BLaER1 (cell line): Measurements from ENCODE around the gene FOXN3.
A peak's percentile ranks its signal among the peaks of the same experiment; 100 is the strongest.
"Not testable (repeated sequence)": the region's sequence is repeated elsewhere in the genome, so short reads cannot be mapped to it uniquely, and the experiment has no call there.

Experiments
- H3K27ac ChIP-seq: shearing (Covaris generic); formaldehyde crosslinking; 2 replicates; pipeline ENCODE4 v1.8.1; 2022
- H3K27me3 ChIP-seq: shearing (Covaris generic); formaldehyde crosslinking; 2 replicates; pipeline ENCODE4 v1.8.1; 2022
- H3K36me3 ChIP-seq: shearing (Covaris generic); formaldehyde crosslinking; 2 replicates; pipeline ENCODE4 v1.8.1; 2022
- H3K4me1 ChIP-seq: shearing (Covaris generic); formaldehyde crosslinking; 2 replicates; pipeline ENCODE4 v1.8.1; 2022
- H3K4me2 ChIP-seq: shearing (Covaris generic); formaldehyde crosslinking; 2 replicates; pipeline ENCODE4 v1.8.1; 2022
- H3K4me3 ChIP-seq: shearing (Covaris generic); formaldehyde crosslinking; 2 replicates; pipeline ENCODE4 v1.8.1; 2022
- H3K9ac ChIP-seq: shearing (Covaris generic); formaldehyde crosslinking; 2 replicates; pipeline ENCODE4 v1.8.1; 2022
- H3K9me3 ChIP-seq: shearing (Covaris generic); formaldehyde crosslinking; 2 replicates; pipeline ENCODE4 v1.8.1; 2022
- H4K20me1 ChIP-seq: shearing (Covaris generic); formaldehyde crosslinking; 2 replicates; pipeline ENCODE4 v1.8.1; 2022
- Cebpa-rat ChIP-seq: shearing (Covaris generic); IDR thresholded peaks from 2 replicates; pipeline ENCODE4 v1.8.1; 2022

The FOXN3 gene

GRCh38 chr14:89164168-89165073 lies 252.6 kb downstream of the FOXN3 start:
- peak overlapping the region; percentile 47; the same call in 1 of the 2 replicates for H3K9ac ChIP-seq
- H3K36me3 ChIP-seq: peaks cover 65% of the 10 kb centered on the region
- H3K27ac ChIP-seq: peak overlapping the region; percentile 66
- no peak for TF ChIP-seq Cebpa-rat
- peaks cover 6% of the 10 kb centered on the region for H3K9me3 ChIP-seq
- H3K4me3 ChIP-seq: peak overlapping the region; percentile 20; the same call in 1 of the 2 replicates
- H3K27me3 ChIP-seq: no peaks in the 10 kb centered on the region
- H4K20me1 ChIP-seq: no peaks in the 10 kb centered on the region
- H3K4me2 ChIP-seq: peak overlapping the region; percentile 71
- H3K4me1 ChIP-seq: peaks cover 37% of the 10 kb centered on the region

DNA sequence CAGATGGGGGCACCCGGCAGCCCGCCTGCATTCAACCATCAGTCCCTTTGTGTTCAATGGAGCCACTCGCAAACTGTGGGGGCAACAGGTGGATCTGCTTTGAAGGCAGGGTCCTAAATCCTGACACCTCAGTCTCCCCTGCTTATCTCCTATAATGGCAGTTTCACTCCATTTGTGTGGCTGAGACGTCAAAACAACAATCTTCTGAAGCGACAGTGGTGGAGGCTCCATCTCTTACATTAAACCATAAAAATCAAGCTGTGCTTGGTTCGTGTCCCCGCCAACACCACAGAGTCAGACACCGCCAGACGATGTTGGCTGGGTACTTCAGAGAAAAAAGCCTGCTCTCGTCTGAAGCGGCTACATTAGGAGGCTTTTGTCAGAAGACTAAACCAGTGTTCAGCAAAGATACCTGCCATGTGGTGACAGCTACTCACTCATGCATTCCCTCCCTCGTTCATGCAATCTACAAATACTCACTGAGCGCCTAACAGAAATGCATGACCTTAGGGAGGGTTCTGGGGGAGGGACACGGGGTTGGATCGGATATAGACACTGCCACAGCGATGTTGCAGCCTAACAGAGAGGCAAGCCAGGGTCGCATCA lies 253.9 kb downstream of the FOXN3 start:
- Histone ChIP-seq H3K4me3 (no peak overlapping the region), H3K27me3 (no peaks in the 10 kb centered on the region), H3K4me1 (peaks cover 37% of the 10 kb centered on the region), H3K9ac (no peak overlapping the region), H4K20me1 (no peaks in the 10 kb centered on the region), H3K36me3 (peaks cover 69% of the 10 kb centered on the region), H3K9me3 (no peaks in the 10 kb centered on the region), H3K27ac (no peak overlapping the region), H3K4me2 (no peak overlapping the region)
- TF ChIP-seq Cebpa-rat: no peak

GRCh38 chr14:89162586-89162985 lies 254.4 kb downstream of the FOXN3 start:
- Histone ChIP-seq H3K9ac (no peak overlapping the region), H3K27me3 (no peaks in the 10 kb centered on the region), H3K9me3 (no peaks in the 10 kb centered on the region), H3K36me3 (peaks cover 69% of the 10 kb centered on the region), H3K27ac (no peak overlapping the region), H3K4me1 (peaks cover 36% of the 10 kb centered on the region), H3K4me3 (no peak overlapping the region), H3K4me2 (no peak overlapping the region), H4K20me1 (no peaks in the 10 kb centered on the region)
- no peak for TF ChIP-seq Cebpa-rat

GRCh38 chr14:89160437-89160836 lies 256.6 kb downstream of the FOXN3 start:
- Histone ChIP-seq H4K20me1 (no peaks in the 10 kb centered on the region), H3K9ac (no peak overlapping the region), H3K4me3 (no peak overlapping the region), H3K4me1 (peaks cover 14% of the 10 kb centered on the region), H3K4me2 (no peak overlapping the region), H3K9me3 (no peaks in the 10 kb centered on the region), H3K36me3 (peaks cover 67% of the 10 kb centered on the region), H3K27ac (no peak overlapping the region), H3K27me3 (no peaks in the 10 kb centered on the region)
- peak; percentile 37; the same call in 1 of the 2 replicates for TF ChIP-seq Cebpa-rat

DNA sequence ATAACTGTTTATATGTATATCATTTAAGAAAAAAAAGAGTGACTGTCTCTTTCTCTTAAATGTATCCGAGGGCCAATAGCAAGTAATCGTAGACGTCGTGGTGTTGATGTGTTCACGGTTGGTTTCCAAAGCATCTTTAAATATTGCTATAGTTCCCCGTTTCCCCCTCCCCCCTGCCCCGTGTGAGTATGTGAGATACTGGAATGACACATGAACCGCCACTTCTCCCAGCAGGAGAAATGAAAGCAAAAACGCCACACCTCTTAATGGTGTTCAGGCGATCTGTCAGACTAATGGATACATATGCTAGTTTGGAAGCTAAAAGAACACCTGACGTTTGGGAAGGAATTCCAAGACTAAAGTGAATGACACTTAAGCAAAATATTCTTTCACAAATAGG lies 258.3 kb downstream of the FOXN3 start:
- no peaks in the 10 kb centered on the region for H3K4me1 ChIP-seq
- no peak overlapping the region for H3K4me3 ChIP-seq
- H4K20me1 ChIP-seq: no peaks in the 10 kb centered on the region
- H3K9me3 ChIP-seq: no peaks in the 10 kb centered on the region
- no peak overlapping the region for H3K27ac ChIP-seq
- no peaks in the 10 kb centered on the region for H3K27me3 ChIP-seq
- H3K36me3 ChIP-seq: peaks cover 68% of the 10 kb centered on the region
- no peak overlapping the region for H3K9ac ChIP-seq
- TF ChIP-seq Cebpa-rat: no peak
- no peak overlapping the region for H3K4me2 ChIP-seq

DNA sequence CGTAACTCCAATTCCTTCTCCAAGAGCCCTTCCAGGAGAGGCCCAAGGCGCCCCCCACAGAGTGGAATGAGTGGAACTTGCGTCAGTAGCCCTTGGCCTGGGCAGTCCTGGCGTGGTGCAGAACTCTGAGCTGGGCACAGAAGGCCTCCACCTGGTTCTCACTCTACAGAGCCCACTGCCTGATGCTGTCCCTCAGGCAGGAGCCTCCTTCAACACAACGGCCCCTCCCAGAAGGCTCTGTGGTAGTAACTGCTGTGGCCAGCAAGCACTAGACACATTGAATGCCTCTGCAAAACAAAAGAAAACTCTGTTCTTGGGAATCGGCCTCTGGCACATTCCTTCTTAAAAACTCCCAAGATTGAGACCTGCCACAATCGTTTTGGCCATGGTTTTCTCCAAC lies 258.9 kb downstream of the FOXN3 start:
- not testable (repeated sequence) for H3K9ac ChIP-seq

DNA sequence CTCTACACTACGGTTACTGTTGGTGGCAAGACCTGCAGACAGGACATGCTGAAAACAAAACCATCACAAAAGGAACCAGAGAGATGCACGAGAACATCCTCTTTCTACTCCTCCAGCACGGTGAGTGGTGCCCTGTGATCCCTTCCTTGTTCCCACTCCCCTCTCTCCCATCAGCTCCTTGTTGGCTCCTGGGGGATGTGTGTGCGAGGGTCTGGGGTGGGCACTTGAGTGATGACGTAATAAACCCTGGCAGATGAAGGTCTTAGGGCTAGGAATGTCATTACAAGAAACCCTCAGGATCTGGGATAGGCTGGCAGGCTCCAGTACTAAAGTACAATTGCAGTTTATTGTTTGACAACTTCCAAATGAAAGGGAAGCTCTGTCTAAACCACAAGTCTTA lies 261.5 kb downstream of the FOXN3 start:
- Histone ChIP-seq H3K4me2 (no peak overlapping the region), H3K4me3 (no peak overlapping the region), H3K4me1 (0 out of 2 replicates have a peak, but pooled peaks cover 4% of the 10 kb centered on the region), H3K27ac (no peak overlapping the region), H3K9ac (no peak overlapping the region), H3K9me3 (peaks cover 13% of the 10 kb centered on the region), H3K27me3 (no peaks in the 10 kb centered on the region), H3K36me3 (peaks cover 40% of the 10 kb centered on the region), H4K20me1 (no peaks in the 10 kb centered on the region)
- TF ChIP-seq Cebpa-rat: no peak

More for the DNA sequence above, 258.9 kb downstream of the FOXN3 start:
- not testable (repeated sequence) for H3K4me3 ChIP-seq, H3K27ac ChIP-seq, H3K4me2 ChIP-seq, H4K20me1 ChIP-seq, H3K27me3 ChIP-seq, H3K4me1 ChIP-seq, H3K9me3 ChIP-seq
- peaks cover 62% of the 10 kb centered on the region for H3K36me3 ChIP-seq

DNA sequence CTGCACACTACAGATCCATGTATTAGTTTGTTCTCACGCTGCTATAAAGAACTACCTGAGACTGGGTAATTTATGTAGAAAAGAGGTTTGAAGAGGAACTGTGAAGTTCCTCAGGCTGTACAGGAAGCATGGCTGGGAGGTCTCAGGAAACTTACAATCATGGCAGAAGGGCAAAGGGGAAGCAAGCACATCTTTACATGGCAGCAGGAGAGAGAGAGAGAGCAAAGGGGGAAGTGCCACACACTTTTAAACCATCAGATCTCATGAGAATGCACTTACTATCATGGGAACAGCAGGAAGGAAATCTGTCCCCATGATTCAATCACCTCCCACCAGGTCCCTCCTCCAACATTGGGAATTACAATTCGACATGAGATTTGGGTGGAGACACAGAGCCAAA lies 265.3 kb downstream of the FOXN3 start:
- not testable (repeated sequence) for H3K4me3 ChIP-seq, H4K20me1 ChIP-seq, H3K4me2 ChIP-seq, H3K27ac ChIP-seq, H3K4me1 ChIP-seq, H3K9ac ChIP-seq, H3K27me3 ChIP-seq
- Histone ChIP-seq H3K36me3 (peaks cover 17% of the 10 kb centered on the region), H3K9me3 (peaks cover 13% of the 10 kb centered on the region)

- Histone ChIP-seq H3K27me3 (no peaks in the 10 kb centered on the region), H3K36me3 (no peaks in the 10 kb centered on the region), H3K4me3 (no peak overlapping the region), H4K20me1 (no peaks in the 10 kb centered on the region), H3K9ac (no peak overlapping the region), H3K9me3 (0 out of 2 replicates have a peak, but pooled peaks cover under 1% of the 10 kb centered on the region), H3K4me2 (no peak overlapping the region), H3K27ac (no peak overlapping the region), H3K4me1 (no peaks in the 10 kb centered on the region)
- no peak for TF ChIP-seq Cebpa-rat
Measured at GRCh38 chr14:89146274-89146673, 270.8 kb downstream of the FOXN3 start.

DNA sequence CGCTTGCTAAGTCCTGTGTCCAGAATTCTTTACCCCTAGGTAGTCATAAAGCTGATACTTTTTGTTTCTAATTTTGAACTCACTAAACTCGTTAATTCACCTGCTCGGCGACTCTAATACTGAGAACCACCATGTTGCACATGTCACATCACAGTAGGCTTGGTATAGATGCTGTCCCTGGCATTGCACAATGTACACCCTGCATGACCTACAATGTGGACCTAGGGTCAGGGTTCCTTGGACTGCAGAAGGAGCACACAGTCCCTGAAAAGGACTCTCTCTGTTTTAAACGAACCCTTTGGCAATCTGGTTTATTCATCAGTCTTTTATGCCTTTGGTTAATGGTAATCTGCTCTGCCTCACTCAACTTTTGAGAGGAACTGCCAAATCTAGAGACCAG lies 272.4 kb downstream of the FOXN3 start:
- no peak for TF ChIP-seq Cebpa-rat
- Histone ChIP-seq H3K4me2 (no peak overlapping the region), H3K27ac (no peak overlapping the region), H3K4me3 (no peak overlapping the region), H3K36me3 (no peaks in the 10 kb centered on the region), H3K9me3 (no peaks in the 10 kb centered on the region), H3K27me3 (no peaks in the 10 kb centered on the region), H4K20me1 (no peaks in the 10 kb centered on the region), H3K4me1 (no peaks in the 10 kb centered on the region), H3K9ac (no peak overlapping the region)
